C4-2B (cell line): Measurements from ENCODE around the gene TMEM235.

Experiments used
- ZFX ChIP-seq: fragments of 450-650 bp; IDR thresholded peaks from 2 replicates; pipeline ENCODE4 v1.6.1; 2017
- TF ChIP-seq, protein P1 (sequence below): fragments of 450-650 bp; conservative IDR thresholded peaks from 2 replicates; pipeline ENCODE4 v1.5.1; 2017; ENCODE audit warnings: mild to moderate bottlenecking

GRCh38 chr17:78266771-78267170, 35.3 kb downstream of the TMEM235 start:
- TF ChIP-seq, protein P1, sequence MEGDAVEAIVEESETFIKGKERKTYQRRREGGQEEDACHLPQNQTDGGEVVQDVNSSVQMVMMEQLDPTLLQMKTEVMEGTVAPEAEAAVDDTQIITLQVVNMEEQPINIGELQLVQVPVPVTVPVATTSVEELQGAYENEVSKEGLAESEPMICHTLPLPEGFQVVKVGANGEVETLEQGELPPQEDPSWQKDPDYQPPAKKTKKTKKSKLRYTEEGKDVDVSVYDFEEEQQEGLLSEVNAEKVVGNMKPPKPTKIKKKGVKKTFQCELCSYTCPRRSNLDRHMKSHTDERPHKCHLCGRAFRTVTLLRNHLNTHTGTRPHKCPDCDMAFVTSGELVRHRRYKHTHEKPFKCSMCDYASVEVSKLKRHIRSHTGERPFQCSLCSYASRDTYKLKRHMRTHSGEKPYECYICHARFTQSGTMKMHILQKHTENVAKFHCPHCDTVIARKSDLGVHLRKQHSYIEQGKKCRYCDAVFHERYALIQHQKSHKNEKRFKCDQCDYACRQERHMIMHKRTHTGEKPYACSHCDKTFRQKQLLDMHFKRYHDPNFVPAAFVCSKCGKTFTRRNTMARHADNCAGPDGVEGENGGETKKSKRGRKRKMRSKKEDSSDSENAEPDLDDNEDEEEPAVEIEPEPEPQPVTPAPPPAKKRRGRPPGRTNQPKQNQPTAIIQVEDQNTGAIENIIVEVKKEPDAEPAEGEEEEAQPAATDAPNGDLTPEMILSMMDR, result no peak
- no peak for TF ChIP-seq ZFX
